ENCODE results near the gene EHMT1. TPM values are rescaled to one million over a fixed set of nuclear protein-coding genes. Genes with fewer than 3 reads are reported as not detected.

EHMT1 gene
- total RNA-seq, 1 experiment from 2014 or later: 112 TPM

DNA sequence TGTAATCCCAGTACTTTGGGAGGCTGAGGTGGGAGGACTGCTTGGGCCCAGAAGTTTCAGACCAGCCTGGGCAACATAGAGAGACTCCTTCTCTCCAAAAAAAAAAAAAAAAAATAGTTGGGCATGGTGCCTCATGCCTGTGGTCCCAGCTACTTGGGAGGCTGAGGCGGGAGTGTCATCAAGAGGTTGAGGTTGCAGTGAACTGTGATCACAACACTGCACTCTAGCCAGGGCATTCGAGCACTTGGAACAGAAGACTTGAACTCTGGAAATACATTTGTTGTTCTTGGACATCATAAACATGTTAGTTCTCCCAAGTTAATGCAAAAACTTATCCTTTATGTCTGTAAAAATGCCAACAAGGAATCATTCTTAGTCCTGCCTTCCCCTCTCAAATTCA lies 29.6 kb downstream of the EHMT1 start:
- Histone ChIP-seq H3K14ac (ENCODE audit: insufficient read depth, low read length) (no peak overlapping the region), H3K4me2 (ENCODE audit: insufficient read depth, insufficient read length, low read length) (no peak overlapping the region), H2BK20ac (ENCODE audit: low read depth, low read length, poor library complexity, severe bottlenecking) (no peak overlapping the region), H4K20me1 (ENCODE audit: control insufficient read depth, insufficient read depth, insufficient read length) (no peaks in the 10 kb centered on the region), H3K23me2 (ENCODE audit: insufficient read length, low read depth, low read length, poor library complexity, severe bottlenecking) (no peaks in the 10 kb centered on the region), H3K27me3 (ENCODE audit: insufficient read depth, low read length) (no peaks in the 10 kb centered on the region), H3K79me1 (ENCODE audit: insufficient read depth, low read depth, low read length, poor library complexity, severe bottlenecking) (peaks cover 16% of the 10 kb centered on the region), H4K5ac (ENCODE audit: insufficient read length, low read depth, low read length) (no peak overlapping the region), H3K27ac (ENCODE audit: insufficient read length, low read depth, low read length) (no peak overlapping the region), H3K9ac (ENCODE audit: extremely low read depth, insufficient read length, low read length) (no peak overlapping the region), H2BK120ac (ENCODE audit: low read depth, low read length, poor library complexity, severe bottlenecking) (no peak overlapping the region), H3T11ph (ENCODE audit: low read length) (no peak overlapping the region), H3K4ac (ENCODE audit: low read depth, low read length) (no peak overlapping the region), H3K79me2 (ENCODE audit: insufficient read depth, low read length) (peaks cover 39% of the 10 kb centered on the region; the same call in 1 of the 2 replicates), H2AK5ac (ENCODE audit: insufficient read length, low read length) (no peak overlapping the region), H4K8ac (replicated peaks; ENCODE audit: insufficient read length, low read depth, low read length) (no peak overlapping the region), H3K18ac (ENCODE audit: insufficient read length, low read depth, low read length) (no peak overlapping the region), H3K56ac (ENCODE audit: insufficient read length, low read depth, low read length) (no peak overlapping the region), H3K23ac (ENCODE audit: insufficient read length, low read depth, low read length) (no peak overlapping the region), H3K4me1 (ENCODE audit: insufficient read depth, low read length) (no peaks in the 10 kb centered on the region; the same call in 1 of the 2 replicates), H3K9me3 (ENCODE audit: control insufficient read depth, low read depth, low read length) (no peaks in the 10 kb centered on the region), H2AFZ (ENCODE audit: low read length) (no peak overlapping the region), H2BK5ac (ENCODE audit: insufficient read length, low read length) (no peak overlapping the region), H4K91ac (ENCODE audit: insufficient read length, low read depth, low read length) (no peak overlapping the region), H2BK15ac (ENCODE audit: low read depth, low read length) (no peak overlapping the region), H2BK12ac (ENCODE audit: insufficient read length, low read depth, low read length) (no peak overlapping the region)
- DNase-seq: no peak
- TF ChIP-seq, protein P1, sequence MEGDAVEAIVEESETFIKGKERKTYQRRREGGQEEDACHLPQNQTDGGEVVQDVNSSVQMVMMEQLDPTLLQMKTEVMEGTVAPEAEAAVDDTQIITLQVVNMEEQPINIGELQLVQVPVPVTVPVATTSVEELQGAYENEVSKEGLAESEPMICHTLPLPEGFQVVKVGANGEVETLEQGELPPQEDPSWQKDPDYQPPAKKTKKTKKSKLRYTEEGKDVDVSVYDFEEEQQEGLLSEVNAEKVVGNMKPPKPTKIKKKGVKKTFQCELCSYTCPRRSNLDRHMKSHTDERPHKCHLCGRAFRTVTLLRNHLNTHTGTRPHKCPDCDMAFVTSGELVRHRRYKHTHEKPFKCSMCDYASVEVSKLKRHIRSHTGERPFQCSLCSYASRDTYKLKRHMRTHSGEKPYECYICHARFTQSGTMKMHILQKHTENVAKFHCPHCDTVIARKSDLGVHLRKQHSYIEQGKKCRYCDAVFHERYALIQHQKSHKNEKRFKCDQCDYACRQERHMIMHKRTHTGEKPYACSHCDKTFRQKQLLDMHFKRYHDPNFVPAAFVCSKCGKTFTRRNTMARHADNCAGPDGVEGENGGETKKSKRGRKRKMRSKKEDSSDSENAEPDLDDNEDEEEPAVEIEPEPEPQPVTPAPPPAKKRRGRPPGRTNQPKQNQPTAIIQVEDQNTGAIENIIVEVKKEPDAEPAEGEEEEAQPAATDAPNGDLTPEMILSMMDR (conservative IDR thresholded peaks at IDR 0.05): no peak
- Mint-ChIP-seq H3K4me3 (no peak overlapping the region), H3K36me3 (ENCODE audit: insufficient read depth in 1 of 3, low read depth in 3 of 3) (peaks cover 8 to 37% (median 24%) of the 10 kb centered on the region in 3 experiments; a peak in 6 of 7 replicates), H3K9me3 (no peaks in the 10 kb centered on the region), H3K4me1 (peaks cover 11 to 18% of the 10 kb centered on the region in 2 experiments), H3K27me3 (ENCODE audit: low read depth) (no peaks in the 10 kb centered on the region), H3K27ac (peak overlapping the region in 1 of 3 experiments; percentile 12; a peak in 1 of 7 replicates)
- WGBS (ENCODE audit: extremely low coverage, insufficient read length, low lambda C conversion rate): no CpG with 5 or more reads among the region's 2 CpGs

Measured in H9 (cell line).